ENCODE measurements around the gene CTBP2. TPM values are rescaled to one million over a fixed set of nuclear protein-coding genes. Genes with fewer than 3 reads are reported as not detected.

CTBP2 gene
- total and polyA plus RNA-seq, 10 of the 15 experiments (the other 5 are each of a cell fraction or from before 2014, with no cell fraction given) = 0.02 to 0.72 (median 0.06) TPM; not detected in 2

- TF ChIP-seq SKIL (IDR thresholded peaks at IDR 0.05; ENCODE audit: low read depth, poor library complexity, severe bottlenecking) (no peak), FOXK2 (IDR thresholded peaks at IDR 0.05) (no peak), USF2 (IDR thresholded peaks at IDR 0.05; ENCODE audit: borderline replicate concordance, low read depth, low read length) (no peak), CBX3 (IDR thresholded peaks at IDR 0.05; ENCODE audit: borderline replicate concordance, low read depth) (no peak), MTA3 (IDR thresholded peaks at IDR 0.05; ENCODE audit: borderline replicate concordance, low read length) (no peak), CHD2 (IDR thresholded peaks at IDR 0.05; ENCODE audit: borderline replicate concordance, low read depth, low read length) (no peak), RUNX3 (IDR thresholded peaks at IDR 0.05; ENCODE audit: low read length) (no peak), E4F1 (IDR thresholded peaks at IDR 0.05; ENCODE audit: borderline replicate concordance, partially characterized antibody) (no peak)
Measured at GRCh38 chr10:124966008-124966407, 194.4 kb downstream of the CTBP2 start (continued).

All from GM12878 (cell line).